ENCODE results near the gene PTBP1. TPM values are rescaled to one million over a fixed set of nuclear protein-coding genes. Genes with fewer than 3 reads are reported as not detected.

Gene PTBP1
- total and polyA plus RNA-seq, 4 donors = 72.9 to 147 (median 87.3) TPM

GRCh38 chr19:782185-782877 lies 14.9 kb upstream of the PTBP1 start:
- Histone ChIP-seq H3K4me1 (ENCODE audit: control insufficient read depth in 4 of 4, insufficient read depth in 4 of 4, low read length in 3 of 4) (peaks cover 0 to 4% (median 0%) of the 10 kb centered on the region in 4 donors), H3K27ac (ENCODE audit: low read depth in 1 of 2, low read length in 2 of 2) (peak overlapping the region in 1 of 2 donors; percentile 3), H3K9ac (ENCODE audit: low read depth in 1 of 2, low read length in 2 of 2) (no peak overlapping the region), H3K4me3 (ENCODE audit: low read depth in 1 of 3, low read length in 3 of 3) (peak overlapping the region in 1 of 3 donors; percentile 12), H3K36me3 (ENCODE audit: control insufficient read depth in 4 of 4, insufficient read depth in 3 of 4, low read depth in 1 of 4, low read length in 3 of 4) (no peaks in the 10 kb centered on the region), H3K27me3 (ENCODE audit: control insufficient read depth in 4 of 4, insufficient read depth in 4 of 4, low read length in 3 of 4) (peaks cover 0 to 3% (median 0%) of the 10 kb centered on the region in 4 donors), H3K9me3 (ENCODE audit: control insufficient read depth in 4 of 4, low read length in 3 of 4) (no peaks in the 10 kb centered on the region)
- 24% methylated on average over 29 of the region's 29 CpGs for WGBS
- no peak for TF ChIP-seq EGR1 (IDR thresholded peaks at IDR 0.05; ENCODE audit: low read depth in 2 of 2)
- no peak for TF ChIP-seq REST (IDR thresholded peaks at IDR 0.05)
- TF ChIP-seq HNF4A (conservative IDR thresholded peaks at IDR 0.05) = no peak
- no peak for TF ChIP-seq HNF4G (IDR thresholded peaks at IDR 0.05)
- peak; percentile 18 for TF ChIP-seq NR2F2 (IDR thresholded peaks at IDR 0.05)
- TF ChIP-seq SP1 (IDR thresholded peaks at IDR 0.05) = peak; percentile 25
- TF ChIP-seq ATF3 (IDR thresholded peaks at IDR 0.05) = no peak
- TF ChIP-seq RXRA (IDR thresholded peaks at IDR 0.05) = no peak
- TF ChIP-seq YY1 (IDR thresholded peaks at IDR 0.05) = no peak
- peak; percentile 5 for TF ChIP-seq FOXA2 (IDR thresholded peaks at IDR 0.05)
- no peak for DNase-seq (ENCODE audit: low spot score)

- Histone ChIP-seq H3K9ac (ENCODE audit: low read depth in 1 of 2, low read length in 2 of 2) (no peak overlapping the region), H3K27me3 (ENCODE audit: control insufficient read depth in 4 of 4, insufficient read depth in 4 of 4, low read length in 3 of 4) (peaks cover 0 to 3% (median 0%) of the 10 kb centered on the region in 4 donors), H3K4me1 (ENCODE audit: control insufficient read depth in 4 of 4, insufficient read depth in 4 of 4, low read length in 3 of 4) (peaks cover 0 to 4% (median 0%) of the 10 kb centered on the region in 4 donors), H3K36me3 (ENCODE audit: control insufficient read depth in 4 of 4, insufficient read depth in 3 of 4, low read depth in 1 of 4, low read length in 3 of 4) (no peaks in the 10 kb centered on the region), H3K27ac (ENCODE audit: low read depth in 1 of 2, low read length in 2 of 2) (peak overlapping the region; percentile 20 to 42), H3K4me3 (ENCODE audit: low read depth in 1 of 3, low read length in 3 of 3) (peak overlapping the region in 1 of 3 donors; percentile 12), H3K9me3 (ENCODE audit: control insufficient read depth in 4 of 4, low read length in 3 of 4) (no peaks in the 10 kb centered on the region)
- 59% methylated on average over 30 of the region's 30 CpGs for WGBS
- TF ChIP-seq TAF1 (conservative IDR thresholded peaks at IDR 0.05) (no peak), MAX (IDR thresholded peaks at IDR 0.05) (peak; percentile 13), NR2F2 (IDR thresholded peaks at IDR 0.05) (peak; percentile 63)
- no peak for DNase-seq (ENCODE audit: low spot score)
Observed at GRCh38 chr19:782878-783668, 14.2 kb upstream of the PTBP1 start.

GRCh38 chr19:784541-784940 lies 12.7 kb upstream of the PTBP1 start:
- Histone ChIP-seq H3K9ac (ENCODE audit: low read depth in 1 of 2, low read length in 2 of 2) (no peak overlapping the region), H3K9me3 (ENCODE audit: control insufficient read depth in 4 of 4, low read length in 3 of 4) (no peaks in the 10 kb centered on the region), H3K27ac (ENCODE audit: low read depth in 1 of 2, low read length in 2 of 2) (no peak overlapping the region), H3K4me1 (ENCODE audit: control insufficient read depth in 4 of 4, insufficient read depth in 4 of 4, low read length in 3 of 4) (peaks cover 0 to 4% (median 0%) of the 10 kb centered on the region in 4 donors), H3K27me3 (ENCODE audit: control insufficient read depth in 4 of 4, insufficient read depth in 4 of 4, low read length in 3 of 4) (peaks cover 0 to 3% (median 0%) of the 10 kb centered on the region in 4 donors), H3K36me3 (ENCODE audit: control insufficient read depth in 4 of 4, insufficient read depth in 3 of 4, low read depth in 1 of 4, low read length in 3 of 4) (no peaks in the 10 kb centered on the region), H3K4me3 (ENCODE audit: low read depth in 1 of 3, low read length in 3 of 3) (no peak overlapping the region)
- DNase-seq (ENCODE audit: low spot score) = no peak
- WGBS = 87% methylated on average over 13 of the region's 13 CpGs
- TF ChIP-seq HNF4A (conservative IDR thresholded peaks at IDR 0.05) (no peak), REST (IDR thresholded peaks at IDR 0.05) (no peak), CTCF (IDR thresholded peaks at IDR 0.05; ENCODE audit: low read depth, low read length, missing input control) (no peak), MAX (IDR thresholded peaks at IDR 0.05) (no peak), RXRA (IDR thresholded peaks at IDR 0.05) (no peak), GABPA (IDR thresholded peaks at IDR 0.05 in 1 of 2, conservative IDR thresholded peaks at IDR 0.05 in 1 of 2) (no peak)

Data from liver (tissue), 9 donors.